ENCODE data around the gene VWA2.
A peak's percentile ranks its signal among the peaks of the same experiment; 100 is the strongest.

VWA2 gene

GRCh38 chr10:114301951-114302710 lies 63.1 kb downstream of the VWA2 start:
- no peak for TF ChIP-seq CTCF (IDR thresholded peaks at IDR 0.05; ENCODE audit: insufficient read depth, missing control alignments)
- DNase-seq (ENCODE audit: insufficient read length, low spot score) (no peak), FAIRE-seq (no peak)

- TF ChIP-seq CTCF (IDR thresholded peaks at IDR 0.05; ENCODE audit: insufficient read depth, missing control alignments) = no peak
- DNase-seq (ENCODE audit: insufficient read length, low spot score) = no peak
- no peak for FAIRE-seq
These were observed 64.5 kb downstream of the VWA2 start for GRCh38 chr10:114303556-114303955.

GRCh38 chr10:114304017-114304570 lies 65.0 kb downstream of the VWA2 start:
- no peak for DNase-seq (ENCODE audit: insufficient read length, low spot score)
- no peak for FAIRE-seq
- TF ChIP-seq CTCF (IDR thresholded peaks at IDR 0.05; ENCODE audit: insufficient read depth, missing control alignments) = peak; percentile 70

- FAIRE-seq (no peak), DNase-seq (ENCODE audit: insufficient read length, low spot score) (no peak)
- TF ChIP-seq CTCF (IDR thresholded peaks at IDR 0.05; ENCODE audit: insufficient read depth, missing control alignments) = no peak
These were observed 65.7 kb downstream of the VWA2 start for GRCh38 chr10:114304571-114305421.

- FAIRE-seq = no peak
- DNase-seq (ENCODE audit: insufficient read length, low spot score) = no peak
- no peak for TF ChIP-seq CTCF (IDR thresholded peaks at IDR 0.05; ENCODE audit: insufficient read depth, missing control alignments)
These were observed 66.5 kb downstream of the VWA2 start for GRCh38 chr10:114305521-114305925.

- DNase-seq (ENCODE audit: insufficient read length, low spot score) (no peak), FAIRE-seq (no peak)
- TF ChIP-seq CTCF (IDR thresholded peaks at IDR 0.05; ENCODE audit: insufficient read depth, missing control alignments) = no peak
These were observed 67.3 kb downstream of the VWA2 start for GRCh38 chr10:114306116-114306973.
